ENCODE data around the gene SLAMF9.

Gene SLAMF9

DNA sequence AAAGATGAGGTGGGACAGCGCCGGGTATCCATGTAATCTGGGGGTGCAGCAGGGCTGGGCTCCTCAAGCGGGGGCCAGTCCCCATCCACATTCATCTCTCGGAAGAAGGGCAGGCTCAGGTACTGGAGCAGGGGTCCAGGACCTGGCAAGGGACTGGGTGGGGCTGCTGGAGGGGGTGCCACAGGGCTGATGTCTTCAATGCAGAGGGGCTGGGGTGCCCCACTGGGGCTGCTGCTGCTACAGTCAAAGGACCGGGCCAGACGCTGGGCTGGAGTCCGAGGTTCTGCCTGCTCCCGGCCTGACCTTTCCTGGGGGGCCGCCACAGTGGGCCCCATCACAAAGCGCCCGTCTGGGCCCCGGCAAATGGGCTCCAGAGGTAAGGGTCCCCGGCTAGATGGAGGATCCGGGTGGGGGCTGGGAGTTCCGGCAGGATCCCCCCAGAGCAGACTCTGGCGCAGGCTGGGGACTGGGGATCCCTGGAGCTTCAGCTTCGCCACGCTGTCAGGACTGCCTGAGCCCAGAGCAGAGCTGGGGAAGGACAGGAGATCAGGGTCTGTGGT is 25.5 kb downstream of the SLAMF9 start:
- no peak for TF ChIP-seq EZH2phosphoT487 (IDR thresholded peaks at IDR 0.05; ENCODE audit: borderline replicate concordance, low read length)
- no peak for TF ChIP-seq CTCF (IDR thresholded peaks at IDR 0.05; ENCODE audit: low read depth, low read length, poor library complexity, severe bottlenecking)
- H4K20me1 ChIP-seq (ENCODE audit: control insufficient read depth, insufficient read depth, low read depth, low read length) = 0 out of 2 replicates have a peak, but pooled peaks cover under 1% of the 10 kb centered on the region
- H3K79me2 ChIP-seq (ENCODE audit: control insufficient read depth, low read length) = peaks cover 27% of the 10 kb centered on the region
- H3K4me3 ChIP-seq (ENCODE audit: low read length) = no peak overlapping the region
- no peaks in the 10 kb centered on the region for H3K27me3 ChIP-seq (ENCODE audit: control insufficient read depth, low read length)
- H3K27ac ChIP-seq (ENCODE audit: low read depth, low read length) = no peak overlapping the region
- H3K9me2 ChIP-seq (replicated peaks; ENCODE audit: control insufficient read depth, low read length) = no peaks in the 10 kb centered on the region
- peaks cover 12% of the 10 kb centered on the region for H3K4me1 ChIP-seq (ENCODE audit: control insufficient read depth, low read length)
- H3K4me2 ChIP-seq (ENCODE audit: low read length) = no peak overlapping the region
- H3F3A ChIP-seq (ENCODE audit: control insufficient read depth, insufficient read depth) = no peaks in the 10 kb centered on the region; the same call in 1 of the 2 replicates
- H3K9me3 ChIP-seq (ENCODE audit: control insufficient read depth, insufficient read depth, low read length) = no peaks in the 10 kb centered on the region
- H3K36me3 ChIP-seq (ENCODE audit: control insufficient read depth, low read length) = peaks cover 15% of the 10 kb centered on the region

- H3K9me2 ChIP-seq (replicated peaks; ENCODE audit: control insufficient read depth, low read length) = no peaks in the 10 kb centered on the region
- H3K4me1 ChIP-seq (ENCODE audit: control insufficient read depth, low read length) = peaks cover 19% of the 10 kb centered on the region
- peaks cover 20% of the 10 kb centered on the region for H3K36me3 ChIP-seq (ENCODE audit: control insufficient read depth, low read length)
- H3K27ac ChIP-seq (ENCODE audit: low read depth, low read length) = no peak overlapping the region
- H3K27me3 ChIP-seq (ENCODE audit: control insufficient read depth, low read length) = no peaks in the 10 kb centered on the region
- no peak for TF ChIP-seq EZH2phosphoT487 (IDR thresholded peaks at IDR 0.05; ENCODE audit: borderline replicate concordance, low read length)
- TF ChIP-seq CTCF (IDR thresholded peaks at IDR 0.05; ENCODE audit: low read depth, low read length, poor library complexity, severe bottlenecking) = no peak
- 0 out of 2 replicates have a peak, but pooled peaks cover 6% of the 10 kb centered on the region for H4K20me1 ChIP-seq (ENCODE audit: control insufficient read depth, insufficient read depth, low read depth, low read length)
- H3K79me2 ChIP-seq (ENCODE audit: control insufficient read depth, low read length) = peaks cover 33% of the 10 kb centered on the region
- H3K4me2 ChIP-seq (ENCODE audit: low read length) = no peak overlapping the region
- no peak overlapping the region for H3K4me3 ChIP-seq (ENCODE audit: low read length)
- no peaks in the 10 kb centered on the region; the same call in 1 of the 2 replicates for H3F3A ChIP-seq (ENCODE audit: control insufficient read depth, insufficient read depth)
- H3K9me3 ChIP-seq (ENCODE audit: control insufficient read depth, insufficient read depth, low read length) = no peaks in the 10 kb centered on the region
These were observed 26.1 kb downstream of the SLAMF9 start for GRCh38 chr1:159927849-159928431.

DNA sequence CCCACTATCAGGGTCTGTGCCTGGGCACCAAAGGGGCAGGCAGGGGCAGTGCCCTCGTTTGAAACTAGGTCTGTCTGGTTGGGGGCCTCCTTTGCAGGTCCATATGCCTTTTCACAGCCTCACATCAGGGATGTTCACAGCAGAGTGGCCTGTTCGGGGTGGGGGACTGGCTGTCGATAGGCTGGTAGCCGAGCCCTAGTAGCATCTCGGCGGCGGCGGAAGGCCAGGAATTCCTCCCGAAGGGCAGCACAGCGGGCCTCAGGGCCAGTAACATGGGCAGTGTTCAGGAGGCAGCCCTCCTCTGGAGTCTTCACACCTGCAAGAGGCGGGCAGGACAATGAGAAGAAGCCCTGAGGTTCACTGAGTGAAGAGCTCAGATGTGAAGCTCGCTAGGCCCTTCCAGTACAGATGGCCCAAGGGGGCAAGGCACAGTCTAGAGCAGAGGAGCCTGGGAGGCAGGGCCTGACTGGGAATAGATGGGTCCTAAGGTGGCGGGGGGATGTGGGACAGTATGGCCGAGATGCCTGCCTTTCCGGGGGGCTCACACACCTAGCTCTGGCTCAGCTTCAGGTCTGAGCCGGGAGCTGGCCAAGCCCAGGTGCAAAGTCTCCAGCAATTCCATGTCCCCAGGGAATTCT is 26.7 kb downstream of the SLAMF9 start:
- H3K4me3 ChIP-seq (ENCODE audit: low read length) = no peak overlapping the region
- no peaks in the 10 kb centered on the region for H3K9me2 ChIP-seq (replicated peaks; ENCODE audit: control insufficient read depth, low read length)
- peaks cover 39% of the 10 kb centered on the region for H3K79me2 ChIP-seq (ENCODE audit: control insufficient read depth, low read length)

More for the DNA sequence above, 26.7 kb downstream of the SLAMF9 start:
- Histone ChIP-seq H3K4me2 (ENCODE audit: low read length) (no peak overlapping the region), H3K9me3 (ENCODE audit: control insufficient read depth, insufficient read depth, low read length) (no peaks in the 10 kb centered on the region), H3K36me3 (ENCODE audit: control insufficient read depth, low read length) (peaks cover 27% of the 10 kb centered on the region), H3K4me1 (ENCODE audit: control insufficient read depth, low read length) (peaks cover 25% of the 10 kb centered on the region), H4K20me1 (ENCODE audit: control insufficient read depth, insufficient read depth, low read depth, low read length) (0 out of 2 replicates have a peak, but pooled peaks cover 10% of the 10 kb centered on the region), H3F3A (ENCODE audit: control insufficient read depth, insufficient read depth) (no peaks in the 10 kb centered on the region; the same call in 1 of the 2 replicates), H3K27ac (ENCODE audit: low read depth, low read length) (no peak overlapping the region), H3K27me3 (ENCODE audit: control insufficient read depth, low read length) (no peaks in the 10 kb centered on the region)
- no peak for TF ChIP-seq CTCF (IDR thresholded peaks at IDR 0.05; ENCODE audit: low read depth, low read length, poor library complexity, severe bottlenecking)
- no peak for TF ChIP-seq EZH2phosphoT487 (IDR thresholded peaks at IDR 0.05; ENCODE audit: borderline replicate concordance, low read length)

Data from DOHH2 (cell line).